SK-N-MC (cell line): ENCODE measurements around the gene TNRC6B.

Experiments used
- EZH2 ChIP-seq: fragments of 200-600 bp; sonication (generic); IDR thresholded peaks from one replicate; pipeline ENCODE4 v1.6.1; 2017; ENCODE audit warnings: antibody characterized with exemption
- POLR2AphosphoS5 ChIP-seq: IDR thresholded peaks from 2 replicates; pipeline ENCODE4 v1.6.1; 2012; ENCODE audit warnings: mild to moderate bottlenecking, low read depth, low read length, borderline replicate concordance

- TF ChIP-seq POLR2AphosphoS5 (no peak), EZH2 (no peak)
These were observed 206.2 kb downstream of the TNRC6B start for GRCh38 chr22:40383905-40384304.
